HG02588 (cell line): Measurements from ENCODE around the gene MPPED2.

Source experiments
- ATAC-seq: cut with Tn5 transposase; IDR thresholded peaks from one replicate; pipeline ENCODE4 v1.9.1; 2021; ENCODE audit warnings: mild to moderate bottlenecking, moderate library complexity; ENCODE audit not compliant: unreplicated experiment

Gene MPPED2

GRCh38 chr11:30488304-30488998 is 97.7 kb downstream of the MPPED2 start:
- no peak for ATAC-seq

GRCh38 chr11:30487200-30487898 is 98.8 kb downstream of the MPPED2 start:
- no peak for ATAC-seq

- no peak for ATAC-seq
These were observed 100.4 kb downstream of the MPPED2 start for GRCh38 chr11:30485756-30486155.

- ATAC-seq, result no peak
These were observed 100.9 kb downstream of the MPPED2 start for GRCh38 chr11:30485222-30485621.

GRCh38 chr11:30483056-30483455 is 103.1 kb downstream of the MPPED2 start:
- no peak for ATAC-seq

- ATAC-seq, result no peak
These were observed 104.4 kb downstream of the MPPED2 start for GRCh38 chr11:30481796-30482195.

GRCh38 chr11:30481330-30481729 is 104.8 kb downstream of the MPPED2 start:
- ATAC-seq, result no peak

GRCh38 chr11:30479899-30480298 is 106.3 kb downstream of the MPPED2 start:
- no peak for ATAC-seq

- ATAC-seq, result no peak
These were observed 107.2 kb downstream of the MPPED2 start for GRCh38 chr11:30478923-30479322.

GRCh38 chr11:30477061-30477460 is 109.1 kb downstream of the MPPED2 start:
- no peak for ATAC-seq

GRCh38 chr11:30474151-30474954 is 111.8 kb downstream of the MPPED2 start:
- ATAC-seq, result no peak

- ATAC-seq, result no peak
These were observed 114.9 kb downstream of the MPPED2 start for GRCh38 chr11:30471244-30471643.

- no peak for ATAC-seq
These were observed 117.3 kb downstream of the MPPED2 start for GRCh38 chr11:30468881-30469280.

- no peak for ATAC-seq
These were observed 119.0 kb downstream of the MPPED2 start for GRCh38 chr11:30467176-30467575.

- no peak for ATAC-seq
These were observed 120.5 kb downstream of the MPPED2 start for GRCh38 chr11:30465623-30466022.

GRCh38 chr11:30465192-30465591 is 121.0 kb downstream of the MPPED2 start:
- no peak for ATAC-seq

- no peak for ATAC-seq
These were observed 122.9 kb downstream of the MPPED2 start for GRCh38 chr11:30463266-30463665.

GRCh38 chr11:30462421-30462820 is 123.7 kb downstream of the MPPED2 start:
- ATAC-seq, result no peak

GRCh38 chr11:30459821-30460220 is 126.3 kb downstream of the MPPED2 start:
- ATAC-seq, result no peak

GRCh38 chr11:30459306-30459705 is 126.8 kb downstream of the MPPED2 start:
- ATAC-seq, result no peak

- ATAC-seq, result no peak
These were observed 127.6 kb downstream of the MPPED2 start for GRCh38 chr11:30458541-30458940.

GRCh38 chr11:30457087-30457486 is 129.1 kb downstream of the MPPED2 start:
- ATAC-seq, result no peak
